Lower leg skin (tissue), 4 donors: ENCODE results near the gene SORBS2. TPM values are rescaled to one million over a fixed set of nuclear protein-coding genes. Genes with fewer than 3 reads are reported as not detected.
"Not testable (repeated sequence)": the region's sequence is repeated elsewhere in the genome, so short reads cannot be mapped to it uniquely, and the experiment has no call there.

Experiments
- DNase-seq, 2 donors: peaks; one replicate each; pipeline ENCODE4 v3.0.0-alpha.2; 2019; ENCODE audit warnings: low spot score in 2 of 2
- H3K4me3 ChIP-seq: fragments of 200-600 bp; sonication (generic); 2 replicates; pipeline ENCODE4 v1.5.1; 2017; ENCODE audit warnings: mild to moderate bottlenecking, low read depth; ENCODE audit not compliant: poor library complexity, severe bottlenecking
- CTCF ChIP-seq, 3 donors: fragments of 450-650 bp; IDR thresholded peaks; one replicate each; pipeline ENCODE4 v1.5.1; 2016; ENCODE audit warnings: antibody characterized with exemption in 3 of 3, mild to moderate bottlenecking in 3 of 3, moderate library complexity in 2 of 3
- POLR2A ChIP-seq, 2 donors: fragments of 450-650 bp; IDR thresholded peaks; one replicate each; pipeline ENCODE4 v1.6.1; 2016 to 2017; ENCODE audit warnings: antibody characterized with exemption in 2 of 2, mild to moderate bottlenecking in 1 of 2, moderate library complexity in 1 of 2
- WGBS, 2 donors: methylation state at CpG; one replicate each; pipeline ENCODE4 v1.1.5; 2018; 5-methylcytosine and 5-hydroxymethylcytosine counted together
- intact Hi-C: fragments of 100-400 bp; cut with DNase I; formaldehyde crosslinking; loops from one replicate; pipeline ENCODE4 v1.15.0; 2023; ENCODE audit warnings: low total_unique reads
- total RNA-seq, 4 donors: library from RNA; depleted of rRNA; stranded (reverse); fragments of >200 nt; gene quantifications; one replicate each; pipeline ENCODE4 v1.1.0, GENCODE V29; 2016

SORBS2 gene
- total RNA-seq, 4 donors from 2014 or later = 10.5 to 34.7 (median 20.6) TPM

- no peak for DNase-seq
- WGBS, 2 donors = 67 to 71% methylated on average over 3 of the region's 3 CpGs
- no peak overlapping the region for H3K4me3 ChIP-seq
- no peak for TF ChIP-seq CTCF (IDR thresholded peaks at IDR 0.05)
- TF ChIP-seq POLR2A (IDR thresholded peaks at IDR 0.05) = no peak
- intact Hi-C loops = no loop called here
Observed at GRCh38 chr4:185564349-185564748, 247.6 kb downstream of the SORBS2 start.

GRCh38 chr4:185562531-185562930, 249.5 kb downstream of the SORBS2 start:
- intact Hi-C loops = no loop called here
- TF ChIP-seq POLR2A (IDR thresholded peaks at IDR 0.05) (no peak), CTCF (IDR thresholded peaks at IDR 0.05) (no peak)
- WGBS, 2 donors = 47 to 50% methylated on average over 3 of the region's 3 CpGs
- no peak for DNase-seq
- no peak overlapping the region for H3K4me3 ChIP-seq

- intact Hi-C loops = no loop called here
Observed at GRCh38 chr4:185560316-185560715, 251.7 kb downstream of the SORBS2 start.

GRCh38 chr4:185559915-185560281, 252.1 kb downstream of the SORBS2 start:
- peak in 1 of 2 donors; percentile 81 for DNase-seq
- WGBS, 2 donors = 56 to 60% methylated on average over 4 of the region's 4 CpGs
- TF ChIP-seq POLR2A (IDR thresholded peaks at IDR 0.05) (no peak), CTCF (IDR thresholded peaks at IDR 0.05) (no peak)
- H3K4me3 ChIP-seq = no peak overlapping the region
- intact Hi-C loops = no loop called here

More at GRCh38 chr4:185560316-185560715, 251.7 kb downstream of the SORBS2 start:
- WGBS, 2 donors = 90 to 95% methylated on average over 5 of the region's 5 CpGs
- H3K4me3 ChIP-seq = no peak overlapping the region
- no peak for TF ChIP-seq POLR2A (IDR thresholded peaks at IDR 0.05)
- TF ChIP-seq CTCF (IDR thresholded peaks at IDR 0.05) = no peak
- DNase-seq = peak in 1 of 2 donors; percentile 36

GRCh38 chr4:185559251-185559914, 252.6 kb downstream of the SORBS2 start:
- DNase-seq = peak in 1 of 2 donors; percentile 43
- intact Hi-C loops, H3K4me3 ChIP-seq: not testable (repeated sequence)
- WGBS, 2 donors = 60 to 73% methylated on average over 8 of the region's 8 CpGs

- no peak for DNase-seq
- WGBS, 2 donors = 52 to 54% methylated on average over 4 of the region's 4 CpGs
- H3K4me3 ChIP-seq = no peak overlapping the region
- intact Hi-C loops = no loop called here
- no peak for TF ChIP-seq POLR2A (IDR thresholded peaks at IDR 0.05)
- no peak for TF ChIP-seq CTCF (IDR thresholded peaks at IDR 0.05)
Observed at GRCh38 chr4:185554365-185555126, 257.4 kb downstream of the SORBS2 start.
